Body of pancreas (tissue), 4 donors: Measurements from ENCODE around the gene CAPZB. TPM values are rescaled to one million over a fixed set of nuclear protein-coding genes. Genes with fewer than 3 reads are reported as not detected.

Experiments
- ATAC-seq: fragments of 150-250 bp; one replicate; pipeline ENCODE4 v1.9.1; 2016
- DNase-seq, 4 donors: peaks; one replicate each; pipeline ENCODE4 v3.0.0-alpha.2; 2019
- H3K27ac ChIP-seq, 4 donors: fragments of 200-600 bp; sonication (generic); 1 replicate in 3 of 4; 2 replicates in 1 of 4; pipeline versions ENCODE4 v1.5.1 to v1.6.1; 2016 to 2019; ENCODE audit warnings: mild to moderate bottlenecking in 1 of 4, mixed read lengths in 1 of 4, moderate library complexity in 1 of 4
- H3K27me3 ChIP-seq, 2 donors: fragments of 200-600 bp; sonication (generic); one replicate each; pipeline ENCODE4 v1.6.0; 2016; ENCODE audit warnings: mild to moderate bottlenecking in 1 of 2
- H3K36me3 ChIP-seq, 2 donors: fragments of 200-600 bp; sonication (generic); replicated peaks in 1 of 2; 2 replicates each; pipeline ENCODE4 v1.5.1; 2016; ENCODE audit warnings: low read depth in 2 of 2; ENCODE audit not compliant: insufficient read depth in 1 of 2
- H3K4me1 ChIP-seq: fragments of 200-600 bp; sonication (generic); one replicate; pipeline ENCODE4 v1.6.0; 2016
- H3K4me3 ChIP-seq, 2 donors: fragments of 200-600 bp; sonication (generic); 1 replicate in 1 of 2; 2 replicates in 1 of 2; pipeline ENCODE4 v1.5.1; 2016 to 2019
- H3K9me3 ChIP-seq, 3 donors: fragments of 200-600 bp; sonication (generic); 1 replicate in 2 of 3; 2 replicates in 1 of 3; pipeline ENCODE4 v1.5.1; 2016
- CTCF ChIP-seq, 7 experiments: fragments of 450-650 bp in 4 of 7; fragments of 200-600 bp in 3 of 7; sonication (generic) in 3 of 7; IDR thresholded peaks; one replicate each; pipeline ENCODE4 v1.5.1; 2016 to 2019; ENCODE audit warnings: antibody characterized with exemption in 7 of 7
- POLR2A ChIP-seq, 3 donors: fragments of 450-650 bp; IDR thresholded peaks; one replicate each; pipeline ENCODE4 v1.6.1; 2016; ENCODE audit warnings: antibody characterized with exemption in 3 of 3, mild to moderate bottlenecking in 2 of 3
- WGBS, 2 donors: methylation state at CpG; one replicate each; pipeline ENCODE4 v1.1.5; 2017; 5-methylcytosine and 5-hydroxymethylcytosine counted together
- intact Hi-C: fragments of 100-400 bp; cut with DNase I; formaldehyde crosslinking; loops from one replicate; pipeline ENCODE4 v1.15.1; 2023
- total RNA-seq, 2 donors: library from RNA; depleted of rRNA; stranded (reverse); fragments of >200 nt; gene quantifications; one replicate each; pipeline ENCODE4 v1.1.0, GENCODE V29; 2016

The CAPZB gene
- total RNA-seq, 2 donors from 2014 or later: 35.5 to 54.1 TPM

GRCh38 chr1:19420606-19421005 is 64.7 kb downstream of the CAPZB start:
- Histone ChIP-seq H3K27me3 (no peaks in the 10 kb centered on the region), H3K4me3 (no peak overlapping the region), H3K9me3 (no peaks in the 10 kb centered on the region), H3K36me3 (peaks cover 0 to 10% of the 10 kb centered on the region in 2 donors), H3K27ac (no peak overlapping the region), H3K4me1 (peaks cover 29% of the 10 kb centered on the region)
- 90 to 99% methylated on average over 4 of the region's 4 CpGs for WGBS, 2 donors
- intact Hi-C loops: no loop called here
- TF ChIP-seq POLR2A (IDR thresholded peaks at IDR 0.05) (no peak), CTCF (IDR thresholded peaks at IDR 0.05) (no peak)
- no peak for ATAC-seq
- DNase-seq: no peak

DNA sequence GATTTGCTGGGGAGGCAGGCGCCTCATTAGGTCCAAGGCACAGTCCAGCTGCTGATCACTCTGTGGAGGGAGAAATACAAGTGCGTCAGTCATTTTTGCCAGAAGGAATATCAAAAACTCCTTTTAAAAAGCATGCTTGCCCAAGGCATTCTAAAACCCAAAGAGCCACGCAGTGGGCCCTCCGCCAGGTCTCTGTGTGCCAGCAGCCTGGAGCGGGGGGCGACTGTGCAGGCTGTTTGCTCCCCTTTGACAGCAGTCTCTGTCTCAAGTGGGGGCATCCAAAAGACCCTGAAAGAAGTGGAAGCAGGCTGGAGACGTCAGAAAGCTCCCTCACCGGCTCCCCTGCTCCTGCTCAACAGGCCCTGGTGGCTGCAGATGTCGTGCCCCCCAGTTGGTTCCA is 65.6 kb downstream of the CAPZB start:
- WGBS, 2 donors: 90 to 92% methylated on average over 5 to 9 of the region's 9 CpGs
- intact Hi-C loops: no loop called here
- no peaks in the 10 kb centered on the region for H3K9me3 ChIP-seq
- H3K27ac ChIP-seq: no peak overlapping the region
- H3K4me1 ChIP-seq: peaks cover 23% of the 10 kb centered on the region
- no peak overlapping the region for H3K4me3 ChIP-seq
- H3K36me3 ChIP-seq: peaks cover 0 to 10% of the 10 kb centered on the region in 2 donors
- H3K27me3 ChIP-seq: no peaks in the 10 kb centered on the region
- no peak for DNase-seq
- no peak for ATAC-seq
- TF ChIP-seq CTCF (IDR thresholded peaks at IDR 0.05) (no peak), POLR2A (IDR thresholded peaks at IDR 0.05) (no peak)

DNA sequence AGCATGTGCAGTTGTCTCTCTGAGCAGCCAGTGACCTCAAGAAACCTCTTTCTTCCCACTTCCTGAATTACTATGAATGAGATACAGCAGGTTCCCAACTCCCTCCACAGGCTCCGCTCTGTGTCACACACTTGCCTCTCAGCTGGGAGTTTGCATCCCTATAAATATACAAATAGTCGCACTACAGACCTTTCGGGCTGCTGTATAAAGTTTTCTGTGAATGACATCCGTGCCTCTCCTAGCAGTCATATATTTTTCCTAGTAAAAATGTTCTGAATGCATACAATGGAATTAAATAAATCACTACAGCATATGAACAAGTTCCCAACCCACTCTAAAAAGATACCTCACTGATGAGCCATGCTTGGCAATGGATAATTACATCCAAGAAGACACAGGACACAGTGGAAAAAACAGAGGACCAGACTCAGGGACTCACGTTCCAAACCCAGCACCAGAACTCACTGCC is 66.8 kb downstream of the CAPZB start:
- Histone ChIP-seq H3K36me3 (peaks cover 0 to 10% of the 10 kb centered on the region in 2 donors), H3K9me3 (no peaks in the 10 kb centered on the region), H3K4me3 (no peak overlapping the region), H3K27me3 (no peaks in the 10 kb centered on the region), H3K4me1 (peaks cover 22% of the 10 kb centered on the region), H3K27ac (no peak overlapping the region)
- TF ChIP-seq POLR2A (IDR thresholded peaks at IDR 0.05): no peak
- WGBS, 2 donors: 87 to 88% methylated on average over 5 of the region's 5 CpGs
- no peak for DNase-seq
- ATAC-seq: no peak
- intact Hi-C loops: no loop called here

- TF ChIP-seq POLR2A (IDR thresholded peaks at IDR 0.05) (no peak), CTCF (IDR thresholded peaks at IDR 0.05) (no peak)
- Histone ChIP-seq H3K4me1 (peaks cover 17% of the 10 kb centered on the region), H3K36me3 (peaks cover 0 to 10% of the 10 kb centered on the region in 2 donors), H3K27ac (no peak overlapping the region), H3K27me3 (no peaks in the 10 kb centered on the region), H3K9me3 (no peaks in the 10 kb centered on the region), H3K4me3 (no peak overlapping the region)
- intact Hi-C loops: no loop called here
- ATAC-seq (no peak), DNase-seq (no peak)
- 75 to 83% methylated on average over 6 of the region's 6 CpGs for WGBS, 2 donors
Measured at GRCh38 chr1:19416921-19417470, 68.3 kb downstream of the CAPZB start.

DNA sequence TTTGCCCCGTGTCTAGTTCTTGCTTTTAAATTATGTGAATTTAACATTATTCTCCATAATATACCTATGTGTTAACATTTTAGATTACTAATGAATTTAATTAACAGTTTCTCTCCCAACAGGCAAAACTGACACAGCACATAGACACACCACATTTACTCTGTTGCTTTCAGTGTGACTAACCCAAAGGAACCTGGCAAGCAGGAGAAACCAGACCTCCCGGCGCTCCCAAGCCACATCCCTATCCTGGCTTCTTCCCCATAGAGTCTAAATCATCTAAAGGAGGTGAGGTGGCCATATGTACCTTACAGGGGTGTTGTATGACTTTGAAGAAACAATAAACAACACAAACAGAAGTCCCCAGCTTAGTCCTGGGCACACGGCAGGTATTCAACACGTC is 69.2 kb downstream of the CAPZB start:
- DNase-seq: no peak
- H3K27ac ChIP-seq: no peak overlapping the region
- H3K4me1 ChIP-seq: peaks cover 10% of the 10 kb centered on the region
- H3K4me3 ChIP-seq: no peak overlapping the region
- H3K27me3 ChIP-seq: no peaks in the 10 kb centered on the region
- WGBS, 2 donors: 84 to 91% methylated on average over 5 of the region's 5 CpGs
- no peak for ATAC-seq
- peaks cover 0 to 10% of the 10 kb centered on the region in 2 donors for H3K36me3 ChIP-seq
- intact Hi-C loops: no loop called here
- no peak for TF ChIP-seq POLR2A (IDR thresholded peaks at IDR 0.05)
- TF ChIP-seq CTCF (IDR thresholded peaks at IDR 0.05): no peak
- H3K9me3 ChIP-seq: no peaks in the 10 kb centered on the region
